Right lobe of liver (tissue), 4 donors: Measurements from ENCODE around the gene FBRSL1.

ENCODE experiments used
- POLR2A ChIP-seq: fragments of 450-650 bp; IDR thresholded peaks from one replicate; pipeline ENCODE4 v1.6.1; 2017; ENCODE audit warnings: antibody characterized with exemption, mild to moderate bottlenecking
- TF ChIP-seq, protein P1 (sequence below), 4 donors: fragments of 200-600 bp in 3 of 4; fragments of 450-650 bp in 1 of 4; IDR thresholded peaks; one replicate each; pipeline versions ENCODE4 v1.5.1 to v1.8.0; 2016 to 2022; ENCODE audit warnings: antibody characterized with exemption in 4 of 4, mild to moderate bottlenecking in 2 of 4
- donor health status: DM: no; HTN: no; CAD: no.
- donor health status: DM: no; HTN: no; CAD: no.
- donor health status: DM: no; HTN: yes; CAD: no.

DNA sequence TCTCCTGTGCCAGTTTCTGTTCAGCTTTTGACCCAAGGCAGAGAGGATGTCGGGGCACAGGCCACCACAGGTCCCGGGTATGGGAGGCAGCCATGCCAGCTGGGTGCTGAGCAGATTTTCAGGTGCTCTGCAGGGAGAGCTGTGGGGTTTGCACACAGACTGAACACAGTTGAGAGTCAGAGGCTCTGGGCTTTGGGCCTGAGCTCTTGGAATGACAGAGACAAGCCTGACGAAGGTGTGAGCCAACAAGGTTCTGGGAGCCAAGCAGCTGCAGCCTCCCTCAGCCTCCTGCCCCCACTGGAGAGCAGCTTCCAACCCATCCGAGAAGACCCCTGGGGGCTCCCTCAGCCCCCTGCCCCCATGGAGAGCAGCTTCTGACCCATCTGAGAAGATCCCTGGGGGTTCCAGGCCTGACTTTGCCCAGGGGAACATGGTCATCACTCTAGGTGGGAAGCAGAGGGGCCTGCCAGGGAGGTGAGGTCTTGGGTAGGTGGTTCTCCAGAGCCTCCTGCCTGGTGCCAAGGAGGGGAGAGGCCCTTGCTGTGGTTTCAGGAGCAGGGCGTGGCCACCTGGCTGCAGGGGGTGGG, 13.8 kb downstream of the FBRSL1 start:
- TF ChIP-seq, protein P1, sequence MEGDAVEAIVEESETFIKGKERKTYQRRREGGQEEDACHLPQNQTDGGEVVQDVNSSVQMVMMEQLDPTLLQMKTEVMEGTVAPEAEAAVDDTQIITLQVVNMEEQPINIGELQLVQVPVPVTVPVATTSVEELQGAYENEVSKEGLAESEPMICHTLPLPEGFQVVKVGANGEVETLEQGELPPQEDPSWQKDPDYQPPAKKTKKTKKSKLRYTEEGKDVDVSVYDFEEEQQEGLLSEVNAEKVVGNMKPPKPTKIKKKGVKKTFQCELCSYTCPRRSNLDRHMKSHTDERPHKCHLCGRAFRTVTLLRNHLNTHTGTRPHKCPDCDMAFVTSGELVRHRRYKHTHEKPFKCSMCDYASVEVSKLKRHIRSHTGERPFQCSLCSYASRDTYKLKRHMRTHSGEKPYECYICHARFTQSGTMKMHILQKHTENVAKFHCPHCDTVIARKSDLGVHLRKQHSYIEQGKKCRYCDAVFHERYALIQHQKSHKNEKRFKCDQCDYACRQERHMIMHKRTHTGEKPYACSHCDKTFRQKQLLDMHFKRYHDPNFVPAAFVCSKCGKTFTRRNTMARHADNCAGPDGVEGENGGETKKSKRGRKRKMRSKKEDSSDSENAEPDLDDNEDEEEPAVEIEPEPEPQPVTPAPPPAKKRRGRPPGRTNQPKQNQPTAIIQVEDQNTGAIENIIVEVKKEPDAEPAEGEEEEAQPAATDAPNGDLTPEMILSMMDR (IDR thresholded peaks at IDR 0.05) = no peak
- TF ChIP-seq POLR2A = no peak
